A673 (cell line): ENCODE data around the gene LGSN. TPM values are rescaled to one million over a fixed set of nuclear protein-coding genes. Genes with fewer than 3 reads are reported as not detected.

ENCODE experiments used
- total RNA-seq: library from RNA; stranded (reverse); gene quantifications from 2 replicates; pipeline ENCODE4 v1.2.3, GENCODE V29; 2021

The LGSN gene
- total RNA-seq, 1 experiment from 2014 or later: not detected

Other genes starting within 250 kb of the LGSN start
- gene FKBP1C, start 108.5 kb downstream of the LGSN start, total RNA-seq: 0.28 TPM in 1 of 2 replicates, not detected in the other